GM19324 (cell line): Measurements from ENCODE around the gene DUOX2.
"Not testable (repeated sequence)": the region's sequence is repeated elsewhere in the genome, so short reads cannot be mapped to it uniquely, and the experiment has no call there.

Experiments
- ATAC-seq: cut with Tn5 transposase; IDR thresholded peaks from one replicate; pipeline ENCODE4 v1.9.1; 2021; ENCODE audit warnings: mild to moderate bottlenecking, moderate library complexity; ENCODE audit not compliant: unreplicated experiment, low FRiP score

DUOX2 gene

GRCh38 chr15:45139770-45140169 is 25.8 kb upstream of the DUOX2 start:
- no peak for ATAC-seq

- no peak for ATAC-seq
These were observed 25.1 kb upstream of the DUOX2 start for GRCh38 chr15:45138814-45139765.

GRCh38 chr15:45137703-45138102 is 23.7 kb upstream of the DUOX2 start:
- ATAC-seq: no peak

GRCh38 chr15:45136378-45136764 is 22.4 kb upstream of the DUOX2 start:
- ATAC-seq: no peak

GRCh38 chr15:45135705-45136377 is 21.9 kb upstream of the DUOX2 start:
- ATAC-seq: not testable (repeated sequence)

GRCh38 chr15:45134682-45135604 is 21.0 kb upstream of the DUOX2 start:
- ATAC-seq: no peak

- no peak for ATAC-seq
These were observed 20.1 kb upstream of the DUOX2 start for GRCh38 chr15:45134046-45134445.

- no peak for ATAC-seq
These were observed 19.6 kb upstream of the DUOX2 start for GRCh38 chr15:45133561-45133920.

GRCh38 chr15:45132844-45133560 is 19.0 kb upstream of the DUOX2 start:
- ATAC-seq: no peak

GRCh38 chr15:45131510-45131909 is 17.5 kb upstream of the DUOX2 start:
- no peak for ATAC-seq

- no peak for ATAC-seq
These were observed 16.5 kb upstream of the DUOX2 start for GRCh38 chr15:45130291-45131000.

- ATAC-seq: no peak
These were observed 15.7 kb upstream of the DUOX2 start, which contains the start of the genes DUOX1 and DUOXA1 for GRCh38 chr15:45129651-45130129. TSS of gene DUOX1 (plus strand) at chr15:45129994. CDS start at chr15:45131967, 1,973 bp downstream. TSS of gene DUOXA1 (minus strand) at chr15:45129879. CDS start at chr15:45123014, 6,865 bp downstream.

GRCh38 chr15:45128971-45129639 is 15.1 kb upstream of the DUOX2 start:
- ATAC-seq: no peak

GRCh38 chr15:45126535-45127158 is 12.7 kb upstream of the DUOX2 start:
- no peak for ATAC-seq

GRCh38 chr15:45123397-45123796 is 9.4 kb upstream of the DUOX2 start:
- ATAC-seq: no peak

- ATAC-seq: no peak
These were observed 8.7 kb upstream of the DUOX2 start for GRCh38 chr15:45122719-45123118.

GRCh38 chr15:45121706-45122417 is 7.9 kb upstream of the DUOX2 start:
- ATAC-seq: no peak
